HepG2 (cell line): ENCODE data around the gene MT1G. TPM values are rescaled to one million over a fixed set of nuclear protein-coding genes. Genes with fewer than 3 reads are reported as not detected.

ENCODE experiments used
- GATA4 ChIP-seq: sonication (generic); IDR thresholded peaks from 2 replicates; pipeline ENCODE4 v1.6.1; 2016; ENCODE audit warnings: antibody characterized with exemption, low read depth, borderline replicate concordance
- NFIB ChIP-seq: sonication (generic); formaldehyde crosslinking; IDR thresholded peaks from 2 replicates; pipeline ENCODE4 v1.9.0; 2021; ENCODE audit warnings: missing genetic modification reagents, mild to moderate bottlenecking, borderline replicate concordance
- ZBTB42 ChIP-seq: sonication (generic); formaldehyde crosslinking; IDR thresholded peaks from 2 replicates; pipeline ENCODE4 v1.5.0; 2020; ENCODE audit warnings: mild to moderate bottlenecking, missing genetic modification reagents
- ZNF275 ChIP-seq: sonication (generic); formaldehyde crosslinking; IDR thresholded peaks from 2 replicates; pipeline ENCODE4 v1.8.0; 2022; ENCODE audit warnings: missing genetic modification reagents, mild to moderate bottlenecking, inconsistent platforms, borderline replicate concordance
- ZNF333 ChIP-seq: sonication (generic); formaldehyde crosslinking; IDR thresholded peaks from 2 replicates; pipeline ENCODE4 v1.4.0; 2020; ENCODE audit warnings: mild to moderate bottlenecking, missing genetic modification reagents, borderline replicate concordance
- ZNF766 ChIP-seq: sonication (generic); formaldehyde crosslinking; IDR thresholded peaks from 2 replicates; pipeline ENCODE4 v1.5.0; 2020; ENCODE audit warnings: missing genetic modification reagents, borderline replicate concordance
- polyA plus RNA-seq, 8 experiments: library from polyadenylated mRNA; depleted of rRNA in 3 of 8; stranded (reverse) in 7 of 8; unstranded in 1 of 8; fragments of >200 nt; fragmentation: Illumina TruSeq in 4 of 8; extraction: Trizol in 4 of 8; gene quantifications; 2 replicates each; pipeline versions ENCODE4 v1.2.1 to v1.2.3, GENCODE V29; 2011 to 2016; ENCODE audit warnings: low read depth in 4 of 8, missing spikeins in 1 of 8, mixed read lengths in 1 of 8; ENCODE audit not compliant: insufficient read depth in 1 of 8
- total RNA-seq, 5 experiments: library from RNA; depleted of rRNA; stranded (reverse); fragments of >200 nt; fragmentation: Illumina TruSeq; extraction: Trizol; gene quantifications; 2 replicates each; pipeline ENCODE4 v1.2.3, GENCODE V29; 2016; ENCODE audit warnings: low read depth in 1 of 5
- TF ChIP-seq, protein P1 (sequence below): IDR thresholded peaks from 2 replicates; pipeline ENCODE4 v1.6.1; 2018; ENCODE audit warnings: missing genetic modification reagents, mild to moderate bottlenecking, missing compliant biosample characterization
- TF ChIP-seq, protein P2 (sequence below): IDR thresholded peaks from 2 replicates; pipeline ENCODE4 v1.6.1; 2016; ENCODE audit warnings: missing compliant biosample characterization, missing genetic modification reagents, borderline replicate concordance

The MT1G gene
- total and polyA plus RNA-seq, 2 of the 13 experiments (the other 11 are each of a cell fraction or from before 2014, with no cell fraction given): 3.6 to 377 TPM

GRCh38 chr16:56639045-56639444, 28.8 kb downstream of the MT1G start (continued):
- TF ChIP-seq GATA4 (no peak), ZBTB42 (CRISPR knock-in tag) (no peak), NFIB (CRISPR knock-in tag) (no peak), ZNF275 (CRISPR knock-in tag) (no peak), ZNF333 (no peak), ZNF766 (CRISPR knock-in tag) (no peak)
- TF ChIP-seq, protein P1, sequence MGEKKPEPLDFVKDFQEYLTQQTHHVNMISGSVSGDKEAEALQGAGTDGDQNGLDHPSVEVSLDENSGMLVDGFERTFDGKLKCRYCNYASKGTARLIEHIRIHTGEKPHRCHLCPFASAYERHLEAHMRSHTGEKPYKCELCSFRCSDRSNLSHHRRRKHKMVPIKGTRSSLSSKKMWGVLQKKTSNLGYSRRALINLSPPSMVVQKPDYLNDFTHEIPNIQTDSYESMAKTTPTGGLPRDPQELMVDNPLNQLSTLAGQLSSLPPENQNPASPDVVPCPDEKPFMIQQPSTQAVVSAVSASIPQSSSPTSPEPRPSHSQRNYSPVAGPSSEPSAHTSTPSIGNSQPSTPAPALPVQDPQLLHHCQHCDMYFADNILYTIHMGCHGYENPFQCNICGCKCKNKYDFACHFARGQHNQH (CRISPR knock-in tag): no peak
- TF ChIP-seq, protein P2, sequence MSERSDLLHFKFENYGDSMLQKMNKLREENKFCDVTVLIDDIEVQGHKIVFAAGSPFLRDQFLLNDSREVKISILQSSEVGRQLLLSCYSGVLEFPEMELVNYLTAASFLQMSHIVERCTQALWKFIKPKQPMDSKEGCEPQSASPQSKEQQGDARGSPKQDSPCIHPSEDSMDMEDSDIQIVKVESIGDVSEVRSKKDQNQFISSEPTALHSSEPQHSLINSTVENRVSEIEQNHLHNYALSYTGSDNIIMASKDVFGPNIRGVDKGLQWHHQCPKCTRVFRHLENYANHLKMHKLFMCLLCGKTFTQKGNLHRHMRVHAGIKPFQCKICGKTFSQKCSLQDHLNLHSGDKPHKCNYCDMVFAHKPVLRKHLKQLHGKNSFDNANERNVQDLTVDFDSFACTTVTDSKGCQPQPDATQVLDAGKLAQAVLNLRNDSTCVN (CRISPR knock-in tag): no peak
